Stimulated activated CD4-positive, alpha-beta T cell treated with anti-CD3 and anti-CD28 coated beads, Interleukin-12 subunit alpha, Interleukin-12 subunit beta, amount 100 ng/mL, for 48 hours (primary cell): Measurements from ENCODE around the gene PGK1.
"Not testable (repeated sequence)": the region's sequence is repeated elsewhere in the genome, so short reads cannot be mapped to it uniquely, and the experiment has no call there.

Experiments used
- DNase-seq, 3 donors: peaks; one replicate each; pipeline ENCODE4 v3.0.0-alpha.2; 2020; ENCODE audit warnings: low read depth in 2 of 3, low spot score in 1 of 3

The PGK1 gene

GRCh38 chrX:78111140-78111931 lies 7.3 kb downstream of the PGK1 start:
- no peak for DNase-seq

- DNase-seq, result no peak
These were observed 12.3 kb downstream of the PGK1 start for GRCh38 chrX:78116365-78116764.

DNA sequence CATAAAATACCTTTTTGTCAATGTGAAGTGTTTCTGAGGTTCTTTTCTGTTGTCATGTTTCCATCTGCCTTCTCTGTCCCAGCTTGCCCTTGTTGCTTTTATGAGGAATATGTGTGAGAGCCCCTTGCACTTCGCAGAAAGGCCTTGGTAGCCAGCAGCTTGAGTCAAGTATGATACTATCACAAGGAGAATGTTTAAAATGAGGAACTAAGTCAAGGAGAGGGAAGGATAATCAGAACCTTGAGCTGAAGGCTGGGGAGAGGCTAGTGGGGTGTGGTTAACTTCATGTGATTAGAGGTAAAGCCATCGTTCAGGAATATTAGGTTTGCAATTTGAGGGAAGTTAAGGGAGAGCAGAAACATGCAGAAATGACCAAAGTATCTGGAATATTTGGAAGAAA lies 12.7 kb downstream of the PGK1 start:
- no peak for DNase-seq

GRCh38 chrX:78118628-78119027 lies 14.6 kb downstream of the PGK1 start:
- DNase-seq, result no peak

DNA sequence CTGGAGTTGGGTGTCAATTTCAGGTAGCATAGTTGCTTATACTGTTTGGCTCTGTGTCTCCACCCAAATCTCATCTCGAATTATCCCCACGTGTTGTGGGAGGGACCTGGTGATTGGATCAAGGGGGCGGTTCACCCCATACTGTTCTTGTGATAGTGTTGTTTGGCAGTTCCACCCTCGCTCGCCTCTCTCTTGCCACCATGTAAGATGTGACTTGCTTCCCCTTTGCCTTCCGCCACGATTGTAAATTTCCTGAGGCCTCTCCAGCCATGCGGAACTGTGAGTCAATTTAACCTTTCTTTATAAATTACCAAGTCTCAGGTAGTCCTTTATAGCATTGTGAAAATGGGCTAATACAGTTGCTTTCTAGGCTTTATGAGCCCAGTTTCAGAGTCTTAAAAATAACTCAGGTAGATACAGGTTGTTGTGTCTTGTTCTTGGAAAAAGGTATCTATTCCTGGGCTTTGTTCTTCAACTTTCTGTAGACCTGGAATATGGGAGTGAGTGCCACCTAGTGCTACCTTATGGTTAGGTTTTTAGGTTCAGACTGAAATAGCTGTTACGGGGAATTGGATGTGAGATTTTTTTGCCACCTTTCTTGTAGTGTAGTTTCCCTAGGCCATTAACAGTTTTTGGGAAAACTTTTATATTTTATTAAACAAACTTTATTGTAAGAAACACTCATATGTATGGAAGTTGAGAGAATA lies 15.6 kb downstream of the PGK1 start:
- DNase-seq, result no peak

DNA sequence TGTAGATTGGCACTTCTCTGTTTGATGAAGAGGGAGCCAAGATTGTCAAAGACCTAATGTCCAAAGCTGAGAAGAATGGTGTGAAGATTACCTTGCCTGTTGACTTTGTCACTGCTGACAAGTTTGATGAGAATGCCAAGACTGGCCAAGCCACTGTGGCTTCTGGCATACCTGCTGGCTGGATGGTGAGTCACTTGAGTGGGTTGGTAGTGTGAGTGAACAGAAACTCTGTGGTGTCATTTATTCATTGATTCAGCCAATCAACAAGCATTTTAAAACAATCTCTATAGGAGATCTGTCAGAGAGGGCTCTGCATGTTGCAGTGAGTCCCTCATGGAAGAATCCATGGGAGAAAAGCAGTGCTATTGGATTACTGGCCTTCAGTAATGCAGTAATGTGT lies 19.1 kb downstream of the PGK1 start:
- DNase-seq, result peak in 1 of 3 donors; percentile 29

GRCh38 chrX:78124307-78124706 lies 20.3 kb downstream of the PGK1 start:
- DNase-seq, result no peak

- no peak for DNase-seq
These were observed 21.1 kb downstream of the PGK1 start for GRCh38 chrX:78125148-78125547.

- not testable (repeated sequence) for DNase-seq
These were observed 21.7 kb downstream of the PGK1 start for GRCh38 chrX:78125781-78126180.

DNA sequence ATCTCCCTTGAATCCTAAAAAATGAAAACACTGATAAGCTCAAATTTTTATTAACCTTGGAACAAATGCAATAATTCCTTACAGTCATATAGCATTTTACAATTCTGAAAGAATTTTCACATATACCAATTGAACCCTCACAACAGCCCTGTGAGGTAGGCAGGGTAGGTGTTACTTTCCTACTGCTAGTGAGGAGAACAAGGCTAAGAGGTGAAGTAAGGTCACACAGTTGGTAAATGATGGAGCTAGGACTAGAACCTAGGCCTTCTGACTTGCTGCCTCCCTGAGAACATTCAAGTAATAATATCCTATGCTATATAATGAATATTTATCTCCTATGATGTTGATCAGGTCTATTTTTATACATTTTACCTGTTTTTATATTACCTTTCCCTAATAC lies 25.7 kb downstream of the PGK1 start:
- DNase-seq, result no peak

DNA sequence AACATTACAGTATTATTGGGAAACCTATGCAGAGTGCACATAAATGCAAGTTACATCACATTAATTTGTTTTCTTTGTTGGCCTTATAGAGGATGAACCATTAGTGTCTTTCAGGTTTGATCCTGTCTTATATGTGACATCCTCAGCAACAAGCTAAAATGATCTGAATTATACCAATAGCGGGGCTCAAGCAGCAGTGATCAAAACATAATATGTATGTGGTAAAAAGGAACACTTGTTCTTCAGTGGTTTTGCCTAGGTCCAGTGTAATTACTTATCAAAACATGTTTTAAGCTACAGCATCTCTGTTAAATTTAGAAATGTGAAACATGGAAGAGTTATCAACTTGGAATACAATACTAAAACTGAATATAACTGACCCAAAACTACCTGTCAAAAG lies 26.3 kb downstream of the PGK1 start:
- DNase-seq, result no peak

GRCh38 chrX:78131117-78131516 lies 27.1 kb downstream of the PGK1 start:
- no peak for DNase-seq

- DNase-seq, result no peak
These were observed 29.4 kb downstream of the PGK1 start for GRCh38 chrX:78133238-78133960.

DNA sequence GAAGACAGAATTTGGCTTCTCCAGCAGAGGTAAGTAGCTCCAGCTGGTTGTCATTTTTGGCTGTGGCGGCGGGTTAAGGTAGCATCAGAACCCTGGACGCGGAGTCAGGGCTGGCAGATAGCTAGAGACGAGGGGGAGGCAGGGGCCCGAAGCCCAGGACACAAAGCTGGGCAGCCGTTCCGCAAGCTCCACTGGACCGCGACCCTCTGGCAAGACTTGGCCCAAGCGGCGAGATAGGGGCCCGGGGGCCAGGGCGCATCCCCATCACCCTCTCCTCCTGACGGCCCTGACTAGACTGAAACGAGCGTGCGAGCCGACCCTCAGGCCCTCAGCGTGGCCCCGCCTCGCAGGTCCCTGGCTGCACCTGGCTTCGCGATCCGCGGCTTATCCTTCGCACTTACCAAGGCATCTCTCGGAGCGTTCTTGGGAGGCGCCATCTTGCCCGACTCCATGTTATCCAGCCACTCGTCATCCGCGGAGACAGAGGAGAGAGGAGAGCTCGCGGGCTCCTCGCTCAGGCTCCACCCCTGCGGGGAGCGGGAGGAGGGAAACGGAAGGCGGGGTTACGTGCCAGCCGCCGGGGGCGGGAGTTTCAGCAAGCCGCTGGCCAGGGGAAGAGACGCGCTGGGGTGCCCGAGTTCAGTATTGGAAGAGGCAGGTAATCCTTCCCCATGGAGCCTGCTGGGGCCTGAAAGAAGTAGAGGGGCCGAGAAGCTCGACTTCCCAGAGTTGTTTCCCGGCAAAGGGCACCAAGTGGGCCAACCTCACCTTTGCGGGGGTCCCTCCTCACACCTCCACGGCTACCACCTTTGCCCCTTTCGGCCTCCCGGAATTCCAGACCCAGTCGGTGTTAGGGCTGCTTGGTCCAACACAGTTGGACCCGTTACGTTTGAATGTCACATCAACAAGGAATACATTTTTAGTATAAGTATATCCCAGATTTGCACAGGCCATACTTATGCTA lies 35.4 kb downstream of the PGK1 start, which contains the start of gene TAF9B:
TSS of gene TAF9B (minus strand) at position 491 of the 964 bp plus-strand sequence. CDS start at position 452, 39 bp downstream.
- DNase-seq, result peak; percentile 69 to 79 (median 75)

- no peak for DNase-seq
These were observed 36.2 kb downstream of the PGK1 start for GRCh38 chrX:78140206-78140605.

GRCh38 chrX:78147002-78147540 lies 43.0 kb downstream of the PGK1 start:
- not testable (repeated sequence) for DNase-seq

DNA sequence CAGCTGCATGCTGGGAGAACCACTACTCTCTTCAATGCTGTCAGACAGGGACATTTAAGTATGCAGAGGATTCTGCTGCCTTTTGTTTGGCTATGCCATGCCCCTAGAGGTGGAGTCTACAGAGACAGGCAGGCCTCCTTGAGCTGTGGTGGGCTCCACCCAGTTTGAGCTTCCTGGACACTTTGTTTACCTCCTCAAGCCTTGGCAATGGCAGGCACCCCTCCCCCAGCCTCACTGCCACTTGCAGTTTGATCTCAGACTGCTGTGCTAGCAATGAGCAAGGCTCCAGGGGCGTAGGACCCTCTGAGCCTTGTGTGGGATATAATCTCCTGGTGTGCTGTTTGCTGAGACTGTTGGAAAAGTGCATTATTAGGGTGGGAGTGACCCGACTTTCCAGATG lies 53.3 kb downstream of the PGK1 start:
- not testable (repeated sequence) for DNase-seq

GRCh38 chrX:78157846-78158245 lies 53.8 kb downstream of the PGK1 start:
- not testable (repeated sequence) for DNase-seq

GRCh38 chrX:78160711-78161110 lies 56.7 kb downstream of the PGK1 start:
- not testable (repeated sequence) for DNase-seq

DNA sequence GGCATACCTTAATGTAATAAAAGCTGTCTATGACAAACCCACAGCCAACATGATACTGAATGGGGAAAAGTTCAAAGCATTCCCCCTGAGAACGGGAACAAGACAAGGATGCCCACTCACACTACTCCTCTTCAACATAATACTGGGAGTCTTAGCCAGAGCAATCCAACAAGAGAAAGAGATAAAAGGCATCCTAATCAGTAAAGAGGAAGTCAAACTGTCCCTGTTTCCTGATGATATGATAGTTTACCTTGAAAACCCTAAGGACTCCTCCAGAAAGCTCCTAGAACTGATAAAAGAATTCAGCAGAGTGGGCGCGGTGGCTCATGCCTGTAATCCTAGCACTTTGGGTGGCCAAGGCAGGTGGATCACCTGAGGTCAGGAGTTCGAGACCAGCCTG lies 59.1 kb downstream of the PGK1 start:
- DNase-seq, result not testable (repeated sequence)
